Omental fat pad (tissue), 4 donors: ENCODE results near the gene C10orf143. TPM values are rescaled to one million over a fixed set of nuclear protein-coding genes. Genes with fewer than 3 reads are reported as not detected.

Experiments
- ATAC-seq: fragments of 150-250 bp; one replicate; pipeline ENCODE4 v1.9.1; 2016; ENCODE audit warnings: mild to moderate bottlenecking, moderate library complexity; ENCODE audit not compliant: low FRiP score
- DNase-seq: peaks from one replicate; pipeline ENCODE4 v3.0.0-alpha.2; 2019; ENCODE audit warnings: low spot score
- CTCF ChIP-seq, 3 donors: fragments of 450-650 bp; IDR thresholded peaks; one replicate each; pipeline ENCODE4 v1.5.1; 2016 to 2017; ENCODE audit warnings: antibody characterized with exemption in 3 of 3, mild to moderate bottlenecking in 3 of 3, moderate library complexity in 2 of 3
- total RNA-seq, 4 donors: library from RNA; depleted of rRNA; stranded (reverse); fragments of >200 nt; gene quantifications; one replicate each; pipeline ENCODE4 v1.1.0, GENCODE V29; 2016

C10orf143 gene
- total RNA-seq, 4 donors from 2014 or later = 1.3 to 2.6 (median 1.6) TPM

GRCh38 chr10:130079614-130080460, 30.8 kb downstream of the C10orf143 start:
- DNase-seq = no peak
- no peak for ATAC-seq
- no peak for TF ChIP-seq CTCF (IDR thresholded peaks at IDR 0.05)

GRCh38 chr10:130078120-130078519, 32.5 kb downstream of the C10orf143 start:
- no peak for TF ChIP-seq CTCF (IDR thresholded peaks at IDR 0.05)
- DNase-seq (no peak), ATAC-seq (no peak)

- TF ChIP-seq CTCF (IDR thresholded peaks at IDR 0.05) = no peak
- ATAC-seq (no peak), DNase-seq (no peak)
These were observed 33.9 kb downstream of the C10orf143 start for GRCh38 chr10:130076681-130077080.

GRCh38 chr10:130074639-130075038, 36.0 kb downstream of the C10orf143 start:
- TF ChIP-seq CTCF (IDR thresholded peaks at IDR 0.05) = no peak
- ATAC-seq (no peak), DNase-seq (no peak)

- DNase-seq = no peak
- TF ChIP-seq CTCF (IDR thresholded peaks at IDR 0.05) = no peak
These were observed 36.7 kb downstream of the C10orf143 start for GRCh38 chr10:130073912-130074311.

GRCh38 chr10:130072247-130072646, 38.4 kb downstream of the C10orf143 start:
- no peak for DNase-seq
- TF ChIP-seq CTCF (IDR thresholded peaks at IDR 0.05) = no peak
- ATAC-seq = no peak

More at GRCh38 chr10:130073912-130074311, 36.7 kb downstream of the C10orf143 start:
- ATAC-seq = no peak

GRCh38 chr10:130067893-130068292, 42.7 kb downstream of the C10orf143 start:
- no peak for TF ChIP-seq CTCF (IDR thresholded peaks at IDR 0.05)
- no peak for ATAC-seq

More at GRCh38 chr10:130067893-130068292, 42.7 kb downstream of the C10orf143 start:
- DNase-seq = no peak
